Activated CD4-positive, alpha-beta T cell treated with anti-CD3 and anti-CD28 coated beads for 36 hours (primary cell): ENCODE data around the gene HOXB6. TPM values are rescaled to one million over a fixed set of nuclear protein-coding genes. Genes with fewer than 3 reads are reported as not detected.
A peak's percentile ranks its signal among the peaks of the same experiment; 100 is the strongest.

ENCODE experiments used
- ATAC-seq: fragments of 200-7000 bp; cut with Tn5 transposase; one replicate; pipeline ENCODE4 v1.10.0; 2021; ENCODE audit warnings: mild to moderate bottlenecking, moderate library complexity
- CTCF ChIA-PET: fragments of 350-600 bp; sonication (Branson Sonifier 250); formaldehyde crosslinking; loops from one replicate; lab custom pipeline; 2021; ENCODE audit warnings: antibody characterized with exemption; lab: Charles Lee
- POLR2A ChIA-PET: fragments of 350-600 bp; sonication (Branson Sonifier 250); formaldehyde crosslinking; loops from one replicate; lab custom pipeline; 2021; ENCODE audit warnings: antibody characterized with exemption, inconsistent platforms; lab: Charles Lee
- DNase-seq: peaks from one replicate; pipeline ENCODE4 v3.0.0-alpha.2; 2020
- H3K27ac Mint-ChIP-seq: one replicate; pipeline ENCODE4 v1.8.0; 2021; ENCODE audit warnings: mixed read lengths
- H3K27me3 Mint-ChIP-seq: one replicate; pipeline ENCODE4 v1.8.0; 2021; ENCODE audit warnings: mixed read lengths
- H3K36me3 Mint-ChIP-seq: one replicate; pipeline ENCODE4 v1.8.0; 2021; ENCODE audit warnings: low read depth, mixed read lengths
- H3K4me1 Mint-ChIP-seq: one replicate; pipeline ENCODE4 v1.8.0; 2021; ENCODE audit warnings: mixed read lengths
- H3K4me3 Mint-ChIP-seq: one replicate; pipeline ENCODE4 v1.8.0; 2021; ENCODE audit warnings: mild to moderate bottlenecking, moderate library complexity, mixed read lengths
- H3K9me3 Mint-ChIP-seq: one replicate; pipeline ENCODE4 v1.8.0; 2021; ENCODE audit warnings: low read depth, mixed read lengths
- intact Hi-C, 2 experiments: fragments of 100-400 bp; cut with DNase I in 1 of 2; cut with micrococcal nuclease in 1 of 2; formaldehyde crosslinking; loops; one replicate each; pipeline versions ENCODE4 v1.14.2 to v1.15.1; 2022 to 2024; cut with DNase I, micrococcal nuclease
- total RNA-seq, 2 experiments: library from RNA; stranded (reverse); gene quantifications; one replicate each; pipeline ENCODE4 v1.2.3, GENCODE V29; 2021

Gene HOXB6
- total RNA-seq, 2 experiments from 2014 or later = not detected

GRCh38 chr17:48584223-48584741, 20.5 kb downstream of the HOXB6 start:
- H3K36me3 Mint-ChIP-seq = no peaks in the 10 kb centered on the region
- intact Hi-C loops = no loop called here
- H3K27me3 Mint-ChIP-seq = peaks cover 93% of the 10 kb centered on the region
- CTCF ChIA-PET = interaction anchor here (0.7 to 2.2 kb wide), 6 partner anchors 9 to 320 kb away, joined by 3 to 14 read pairs (median 6); partner anchors contain the start of gene HOXB5
- no peak for ATAC-seq
- POLR2A ChIA-PET = no interaction called here
- H3K27ac Mint-ChIP-seq = no peak overlapping the region
- no peak overlapping the region for H3K4me3 Mint-ChIP-seq
- H3K9me3 Mint-ChIP-seq = no peaks in the 10 kb centered on the region
- peaks cover 44% of the 10 kb centered on the region for H3K4me1 Mint-ChIP-seq
- DNase-seq = no peak

- CTCF ChIA-PET = interaction anchor here (0.6 to 2.2 kb wide), 8 partner anchors 9 to 375 kb away, joined by 3 to 14 read pairs (median 4); partner anchors contain the start of gene HOXB5
- ATAC-seq (no peak), DNase-seq (no peak)
- POLR2A ChIA-PET = no interaction called here
- no peaks in the 10 kb centered on the region for H3K9me3 Mint-ChIP-seq
- no peaks in the 10 kb centered on the region for H3K36me3 Mint-ChIP-seq
- intact Hi-C loops = no loop called here
- H3K27ac Mint-ChIP-seq = no peak overlapping the region
- peaks cover 94% of the 10 kb centered on the region for H3K27me3 Mint-ChIP-seq
- peaks cover 49% of the 10 kb centered on the region for H3K4me1 Mint-ChIP-seq
- no peak overlapping the region for H3K4me3 Mint-ChIP-seq
Measured at GRCh38 chr17:48583708-48584222, 21.0 kb downstream of the HOXB6 start.

- no peak for DNase-seq
- Mint-ChIP-seq H3K27ac (no peak overlapping the region), H3K27me3 (peaks cover 88% of the 10 kb centered on the region), H3K9me3 (no peaks in the 10 kb centered on the region), H3K4me1 (peaks cover 50% of the 10 kb centered on the region), H3K36me3 (no peaks in the 10 kb centered on the region), H3K4me3 (peak overlapping the region; percentile 50)
- ChIA-PET CTCF (interaction anchor here (0.6 to 2.2 kb wide), 7 partner anchors 10 to 459 kb away, joined by 3 to 14 read pairs (median 5); partner anchors contain the start of gene HOXB5), POLR2A (no interaction called here)
- no peak for ATAC-seq
- intact Hi-C loops = no loop called here
Measured at GRCh38 chr17:48582750-48583069, 22.1 kb downstream of the HOXB6 start.

GRCh38 chr17:48579760-48580554, 24.8 kb downstream of the HOXB6 start:
- Mint-ChIP-seq H3K4me1 (peaks cover 46% of the 10 kb centered on the region), H3K36me3 (peaks cover 2% of the 10 kb centered on the region), H3K27ac (no peak overlapping the region), H3K27me3 (peaks cover 69% of the 10 kb centered on the region), H3K9me3 (no peaks in the 10 kb centered on the region), H3K4me3 (peak overlapping the region; percentile 81)
- intact Hi-C loops = loop anchor here (2.0 to 5.0 kb wide), 2 partner anchors 37 to 38 kb away; no protein-coding TSS in a partner anchor
- DNase-seq = no peak
- ChIA-PET CTCF (interaction anchor here (0.6 to 0.8 kb wide), 4 partner anchors 12 to 247 kb away, joined by 3 read pairs; no protein-coding TSS in a partner anchor), POLR2A (no interaction called here)
- no peak for ATAC-seq

- no peaks in the 10 kb centered on the region for H3K9me3 Mint-ChIP-seq
- intact Hi-C loops = loop anchor here (2.0 to 5.0 kb wide), 2 partner anchors 37 kb away; no protein-coding TSS in a partner anchor
- ATAC-seq (no peak), DNase-seq (no peak)
- H3K4me3 Mint-ChIP-seq = peak overlapping the region; percentile 81
- H3K27me3 Mint-ChIP-seq = peaks cover 65% of the 10 kb centered on the region
- H3K36me3 Mint-ChIP-seq = peaks cover 2% of the 10 kb centered on the region
- H3K27ac Mint-ChIP-seq = no peak overlapping the region
- ChIA-PET CTCF (interaction anchor here (0.6 to 1.1 kb wide), 5 partner anchors 11 to 271 kb away, joined by 3 to 4 read pairs (median 3); partner anchors contain the start of gene HOXB3), POLR2A (no interaction called here)
- peaks cover 43% of the 10 kb centered on the region for H3K4me1 Mint-ChIP-seq
Measured at GRCh38 chr17:48579471-48579759, 25.4 kb downstream of the HOXB6 start.

- peaks cover 2% of the 10 kb centered on the region for H3K36me3 Mint-ChIP-seq
- POLR2A ChIA-PET = no interaction called here
Measured at GRCh38 chr17:48578616-48579470, 25.9 kb downstream of the HOXB6 start.

GRCh38 chr17:48577946-48578615, 26.7 kb downstream of the HOXB6 start, which contains the start of gene HOXB4:
Gene HOXB4, minus strand, starts transcription at chr17:48578350. Its CDS starts 31 bp downstream, at chr17:48578319.
- peak; percentile 72 for ATAC-seq
- DNase-seq = peak; percentile 80
- ChIA-PET CTCF (interaction anchor here (0.6 to 1.1 kb wide), 6 partner anchors 12 to 327 kb away, joined by 3 to 4 read pairs (median 3); partner anchors contain the start of gene HOXB3), POLR2A (no interaction called here)
- Mint-ChIP-seq H3K36me3 (peaks cover 2% of the 10 kb centered on the region), H3K27ac (peak within 1 kb of the TSS; percentile 47), H3K9me3 (no peaks in the 10 kb centered on the region), H3K4me1 (peaks cover 43% of the 10 kb centered on the region), H3K4me3 (peak within 1 kb of the TSS; percentile 81), H3K27me3 (peaks cover 52% of the 10 kb centered on the region)
- intact Hi-C loops = loop anchor here (1.0 to 5.0 kb wide), 3 partner anchors 32 to 36 kb away; no protein-coding TSS in a partner anchor

More at GRCh38 chr17:48578616-48579470, 25.9 kb downstream of the HOXB6 start:
- peaks cover 59% of the 10 kb centered on the region for H3K27me3 Mint-ChIP-seq
- DNase-seq (peak; percentile 45), ATAC-seq (peak; percentile 60)
- peak overlapping the region; percentile 47 for H3K27ac Mint-ChIP-seq
- peak overlapping the region; percentile 81 for H3K4me3 Mint-ChIP-seq
- no peaks in the 10 kb centered on the region for H3K9me3 Mint-ChIP-seq
- CTCF ChIA-PET = interaction anchor here (0.6 to 1.1 kb wide), 5 partner anchors 12 to 270 kb away, joined by 3 to 4 read pairs (median 3); partner anchors contain the start of gene HOXB3
- H3K4me1 Mint-ChIP-seq = peaks cover 43% of the 10 kb centered on the region
- intact Hi-C loops = loop anchor here (1.0 to 5.0 kb wide), 3 partner anchors 31 to 37 kb away; no protein-coding TSS in a partner anchor

GRCh38 chr17:48577330-48577945, 27.3 kb downstream of the HOXB6 start:
- Mint-ChIP-seq H3K36me3 (peaks cover 2% of the 10 kb centered on the region), H3K27ac (no peak overlapping the region), H3K9me3 (no peaks in the 10 kb centered on the region), H3K4me3 (peak overlapping the region; percentile 81), H3K4me1 (peaks cover 39% of the 10 kb centered on the region), H3K27me3 (peaks cover 46% of the 10 kb centered on the region)
- CTCF ChIA-PET = interaction anchor here (0.6 kb wide), 2 partner anchors 253 to 327 kb away, joined by 3 read pairs; no protein-coding TSS in a partner anchor
- POLR2A ChIA-PET = no interaction called here
- DNase-seq = no peak
- peak; percentile 4 for ATAC-seq
- intact Hi-C loops = loop anchor here in 1 of 2 experiments (5.0 kb wide), 1 partner anchor 35 kb away; no protein-coding TSS in a partner anchor

- peak overlapping the region; percentile 81 for H3K4me3 Mint-ChIP-seq
- POLR2A ChIA-PET = no interaction called here
- ATAC-seq = no peak
- no peak overlapping the region for H3K27ac Mint-ChIP-seq
- CTCF ChIA-PET = interaction anchor here (0.6 to 0.7 kb wide), 3 partner anchors 38 to 243 kb away, joined by 3 to 4 read pairs (median 3); no protein-coding TSS in a partner anchor
- H3K36me3 Mint-ChIP-seq = peaks cover 2% of the 10 kb centered on the region
- peaks cover 36% of the 10 kb centered on the region for H3K4me1 Mint-ChIP-seq
- no peaks in the 10 kb centered on the region for H3K9me3 Mint-ChIP-seq
- H3K27me3 Mint-ChIP-seq = peaks cover 40% of the 10 kb centered on the region
- intact Hi-C loops = loop anchor here in 1 of 2 experiments (5.0 kb wide), 1 partner anchor 34 kb away; no protein-coding TSS in a partner anchor
- DNase-seq = no peak
Measured at GRCh38 chr17:48576479-48577309, 28.1 kb downstream of the HOXB6 start.
